HG02759 (cell line): ENCODE data around the gene TCP10L.
"Not testable (repeated sequence)": the region's sequence is repeated elsewhere in the genome, so short reads cannot be mapped to it uniquely, and the experiment has no call there.

ENCODE experiments used
- ATAC-seq: cut with Tn5 transposase; IDR thresholded peaks from one replicate; pipeline ENCODE4 v1.9.1; 2021; ENCODE audit warnings: mild to moderate bottlenecking, moderate library complexity; ENCODE audit not compliant: unreplicated experiment

Gene TCP10L

DNA sequence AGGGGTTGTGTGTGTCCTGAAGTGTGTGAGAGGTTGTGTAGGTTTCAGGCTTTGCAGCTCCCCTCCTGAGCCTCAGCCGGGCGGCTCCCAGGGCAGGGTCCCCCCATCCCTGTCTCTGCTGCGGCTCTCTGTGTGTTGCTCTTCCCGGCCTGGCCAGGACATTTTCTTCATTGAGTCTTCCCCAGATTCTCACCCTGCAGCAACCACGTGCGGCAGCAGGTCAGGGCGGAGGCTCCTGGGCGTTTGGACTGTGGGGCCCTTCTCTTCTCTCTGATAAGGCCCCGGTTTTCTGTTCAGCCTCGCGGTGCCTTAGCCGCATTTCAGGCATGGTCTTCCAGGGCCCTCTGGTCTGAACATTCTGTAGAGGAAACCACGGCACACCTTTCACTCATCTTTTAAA is 1.8 kb upstream of the TCP10L start:
- ATAC-seq, result no peak

DNA sequence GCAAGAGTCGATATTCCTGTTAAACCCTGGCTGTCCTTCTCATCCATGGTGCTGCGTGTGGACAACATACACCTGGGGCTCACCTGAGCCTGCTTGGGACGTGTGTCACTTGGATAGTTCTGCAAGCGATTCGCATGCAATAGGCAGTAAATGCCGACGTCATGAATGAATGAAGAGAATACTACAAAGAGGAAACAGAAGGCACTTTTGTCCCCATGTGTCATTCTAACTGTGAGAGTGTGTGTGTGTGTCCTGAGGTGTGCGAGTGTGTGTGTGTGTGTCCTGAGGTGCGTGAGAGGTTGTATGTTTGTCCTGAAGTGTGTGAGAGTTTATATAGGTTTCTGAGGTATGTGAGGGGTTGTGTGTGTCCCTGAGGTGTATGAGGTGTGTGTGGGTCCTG is 647 bp upstream of the TCP10L start:
- ATAC-seq, result no peak

DNA sequence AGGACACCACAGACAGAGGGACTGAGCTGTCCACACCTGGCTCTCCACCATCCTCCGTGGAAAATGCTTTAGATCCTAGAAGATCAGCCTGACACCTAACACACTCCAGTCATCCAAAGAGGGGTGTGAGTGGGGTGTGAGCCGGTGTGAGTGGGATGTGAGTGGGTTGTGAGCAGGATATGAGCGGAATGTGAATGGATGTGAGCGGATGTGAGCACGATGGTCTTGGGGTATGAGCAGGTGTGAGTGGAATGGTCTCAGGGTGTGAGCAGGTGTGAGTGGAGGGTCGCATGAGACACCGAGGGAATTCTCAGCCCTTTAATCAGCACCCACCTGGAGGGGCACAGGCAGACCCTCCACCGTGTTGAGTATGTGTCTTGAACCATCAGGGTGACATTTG is 851 bp downstream of the TCP10L start:
- no peak for ATAC-seq

DNA sequence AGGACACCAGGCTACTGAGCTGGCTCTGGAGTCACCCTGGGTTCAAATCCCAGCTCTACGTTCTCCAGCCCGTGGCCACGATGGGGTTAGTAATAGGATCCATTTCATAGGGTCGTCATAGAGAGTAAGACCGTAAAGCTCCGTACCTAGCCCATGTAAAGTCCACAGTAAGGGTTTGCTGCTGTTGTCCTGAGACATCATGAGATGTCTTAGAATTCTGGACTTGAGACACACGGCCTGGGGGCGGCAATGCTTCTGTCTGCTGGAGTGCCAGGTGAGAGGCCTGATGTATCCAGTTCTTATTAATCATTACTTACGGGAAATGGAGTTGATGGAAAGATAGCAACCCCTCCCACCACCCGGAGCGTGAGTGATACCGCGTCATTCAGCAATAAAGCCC is 3.6 kb downstream of the TCP10L start:
- ATAC-seq, result no peak

DNA sequence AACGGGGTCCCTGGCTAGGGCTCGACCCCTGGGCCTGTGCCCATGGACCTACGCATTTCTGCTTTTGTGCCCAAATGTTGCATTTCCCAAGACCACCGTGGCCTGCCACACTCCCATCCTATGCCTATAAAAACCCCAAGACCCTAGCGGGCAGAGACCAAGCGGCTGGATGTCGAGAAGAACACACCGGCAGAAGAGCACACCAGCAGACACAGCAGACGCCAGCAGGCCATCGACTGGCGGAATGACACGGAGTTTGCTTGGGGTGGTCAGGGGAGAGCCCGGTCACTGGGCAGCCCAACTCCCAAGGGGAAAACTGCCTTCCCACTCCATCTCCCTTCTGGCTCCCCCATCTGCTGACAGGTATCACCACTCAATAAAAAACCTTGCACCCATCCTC is 4.4 kb downstream of the TCP10L start:
- no peak for ATAC-seq

DNA sequence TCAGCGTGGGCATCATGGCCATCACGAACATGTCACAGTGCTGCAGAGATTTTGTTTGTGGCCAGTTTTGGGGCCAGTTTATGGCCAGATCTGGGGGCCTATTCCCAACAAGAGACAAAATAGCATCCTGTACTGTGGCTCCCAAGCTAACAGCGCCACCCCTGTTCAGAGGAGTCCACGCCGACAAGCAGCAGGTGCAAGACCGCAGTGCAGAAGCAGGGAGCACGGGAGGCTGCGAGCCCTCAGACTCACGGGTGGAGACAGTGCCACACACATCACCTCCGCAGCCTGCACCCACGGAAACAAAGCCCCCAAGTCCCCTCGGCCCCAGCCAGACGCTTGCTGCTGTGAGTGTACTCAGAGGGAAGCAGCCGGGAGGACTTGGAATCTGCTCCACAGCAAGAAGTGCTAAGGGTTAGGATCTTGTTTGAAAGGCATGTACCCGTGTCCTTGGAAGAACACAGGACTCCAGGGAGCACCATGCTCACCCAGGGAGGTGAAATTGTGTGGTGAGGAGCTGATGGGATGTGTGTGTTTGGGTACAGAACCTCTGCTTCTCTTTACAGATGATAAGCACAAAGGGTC is 7.1 kb downstream of the TCP10L start:
- no peak for ATAC-seq

DNA sequence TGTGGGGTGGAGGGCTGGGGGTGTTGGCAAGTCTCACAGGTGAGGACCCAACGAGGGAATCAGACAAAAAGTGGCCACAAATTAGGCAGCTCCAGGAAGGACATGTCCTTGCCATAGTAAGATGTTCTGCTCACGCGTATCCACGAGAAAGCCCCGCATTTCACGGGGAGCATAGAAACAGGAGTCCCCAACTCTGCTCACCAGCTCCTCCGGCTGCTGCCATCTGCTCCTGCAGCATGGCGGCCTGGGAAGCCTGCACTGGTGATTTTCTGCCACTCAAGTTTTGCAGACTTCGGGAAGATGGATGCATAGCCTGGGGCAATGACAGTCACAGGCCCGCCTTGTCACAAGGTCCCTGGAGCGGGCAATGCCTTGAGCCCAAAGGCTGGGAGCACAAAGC is 9.3 kb downstream of the TCP10L start:
- ATAC-seq, result no peak

DNA sequence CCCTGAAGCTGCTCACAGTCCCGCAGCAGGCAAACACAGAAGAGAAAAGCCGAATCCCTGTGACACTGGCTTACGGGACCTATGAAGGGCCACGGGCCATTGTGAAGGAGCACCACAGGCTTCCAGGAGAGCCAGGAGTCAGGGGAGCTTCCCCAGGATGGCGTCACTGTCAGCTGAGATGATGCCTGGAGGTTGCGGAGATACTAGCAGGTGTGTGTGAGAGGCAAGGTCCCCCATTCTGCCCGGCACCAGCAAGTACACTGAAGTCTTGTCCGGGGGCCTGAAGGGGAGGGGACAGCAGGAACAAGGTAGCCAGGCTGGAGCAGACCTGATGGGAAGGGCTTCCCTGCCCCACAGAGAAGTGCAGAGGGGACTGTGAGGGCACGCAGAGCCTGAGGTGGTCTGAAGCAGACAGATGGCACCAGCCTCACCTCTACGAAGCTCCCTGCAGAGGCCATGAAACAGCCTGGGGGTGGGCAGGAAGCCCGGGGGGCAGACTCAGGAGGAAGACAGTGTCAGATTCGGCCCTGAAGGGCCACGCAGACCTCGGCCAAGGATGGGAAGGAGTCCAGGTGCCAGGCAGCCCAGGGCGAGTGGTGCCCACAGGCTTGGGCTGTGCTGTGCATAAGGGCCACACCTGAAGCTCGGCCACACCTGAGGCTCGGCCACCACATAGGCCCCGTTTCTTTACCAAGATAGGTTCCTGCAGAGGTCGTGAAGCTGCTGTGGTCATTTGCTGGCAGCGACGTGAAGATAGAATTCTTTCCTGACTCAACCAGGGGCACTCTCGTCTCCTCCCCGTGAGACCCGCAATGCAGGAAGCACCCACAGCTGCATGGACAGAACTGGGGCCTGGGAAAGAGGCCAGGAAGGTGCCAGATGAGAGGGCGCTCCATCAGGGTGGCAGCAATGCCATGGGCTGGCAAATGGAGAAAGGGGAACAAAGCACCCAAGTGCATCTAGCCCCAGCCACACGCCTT is 10.1 kb downstream of the TCP10L start:
- ATAC-seq, result no peak

DNA sequence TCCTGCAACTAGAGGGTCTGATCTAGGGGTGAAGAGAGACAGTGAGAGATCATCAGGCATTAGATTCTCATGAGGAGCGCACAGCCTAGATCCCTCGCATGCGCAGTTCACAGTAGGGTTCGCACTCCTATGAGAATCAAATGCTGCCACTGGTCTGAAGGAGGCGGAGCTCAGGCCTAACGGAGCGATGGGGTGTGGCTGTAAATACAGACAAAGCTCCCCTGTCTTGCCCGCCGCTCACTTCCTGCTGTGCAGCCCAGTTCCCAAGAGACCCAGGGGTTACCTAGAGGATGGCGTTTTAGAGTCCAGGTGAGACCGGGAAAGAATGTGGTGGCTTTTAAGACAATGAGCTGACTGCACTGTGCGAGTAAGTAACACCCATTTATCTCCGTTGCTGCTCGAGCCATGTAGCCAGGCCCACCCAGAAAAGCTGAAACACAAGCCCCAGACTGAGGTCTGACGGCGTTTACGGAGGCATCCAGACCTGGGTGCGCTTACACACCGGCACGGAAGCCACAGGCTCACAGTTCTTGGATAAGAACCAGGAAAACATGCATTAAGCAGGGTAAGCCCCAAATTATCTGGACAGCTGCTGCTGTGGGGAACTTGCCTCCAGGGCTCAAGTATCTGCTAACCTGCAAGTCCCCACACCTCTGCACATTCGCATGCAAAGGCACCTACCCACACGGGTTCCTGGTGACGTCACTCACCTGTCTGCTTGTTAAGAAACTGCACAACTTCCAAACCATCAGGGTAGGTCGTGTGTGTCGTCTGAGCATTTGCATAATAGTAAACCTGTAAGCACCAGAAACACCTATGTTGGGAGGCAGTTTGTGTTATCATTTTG is 12.5 kb downstream of the TCP10L start:
- ATAC-seq, result no peak

DNA sequence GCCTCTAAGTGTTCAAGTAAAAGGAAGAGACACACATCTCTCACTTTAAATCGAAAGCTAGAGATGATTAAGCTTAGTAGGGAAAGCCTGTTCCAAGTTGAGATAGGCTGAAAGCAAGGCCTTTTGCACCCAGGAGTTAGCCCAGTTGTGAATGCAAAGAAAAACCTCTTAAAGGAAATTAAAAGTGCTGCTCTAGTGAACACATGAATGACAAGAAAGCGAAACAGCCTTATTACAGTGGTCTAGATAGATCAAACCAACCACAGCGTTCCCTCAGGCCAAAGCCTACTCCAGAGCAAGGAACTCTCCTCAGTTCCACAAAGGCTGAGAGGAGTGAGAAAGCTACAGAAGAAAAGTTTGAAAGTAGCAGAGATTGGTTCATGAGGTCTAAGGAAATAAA is 14.9 kb downstream of the TCP10L start:
- ATAC-seq, result no peak

DNA sequence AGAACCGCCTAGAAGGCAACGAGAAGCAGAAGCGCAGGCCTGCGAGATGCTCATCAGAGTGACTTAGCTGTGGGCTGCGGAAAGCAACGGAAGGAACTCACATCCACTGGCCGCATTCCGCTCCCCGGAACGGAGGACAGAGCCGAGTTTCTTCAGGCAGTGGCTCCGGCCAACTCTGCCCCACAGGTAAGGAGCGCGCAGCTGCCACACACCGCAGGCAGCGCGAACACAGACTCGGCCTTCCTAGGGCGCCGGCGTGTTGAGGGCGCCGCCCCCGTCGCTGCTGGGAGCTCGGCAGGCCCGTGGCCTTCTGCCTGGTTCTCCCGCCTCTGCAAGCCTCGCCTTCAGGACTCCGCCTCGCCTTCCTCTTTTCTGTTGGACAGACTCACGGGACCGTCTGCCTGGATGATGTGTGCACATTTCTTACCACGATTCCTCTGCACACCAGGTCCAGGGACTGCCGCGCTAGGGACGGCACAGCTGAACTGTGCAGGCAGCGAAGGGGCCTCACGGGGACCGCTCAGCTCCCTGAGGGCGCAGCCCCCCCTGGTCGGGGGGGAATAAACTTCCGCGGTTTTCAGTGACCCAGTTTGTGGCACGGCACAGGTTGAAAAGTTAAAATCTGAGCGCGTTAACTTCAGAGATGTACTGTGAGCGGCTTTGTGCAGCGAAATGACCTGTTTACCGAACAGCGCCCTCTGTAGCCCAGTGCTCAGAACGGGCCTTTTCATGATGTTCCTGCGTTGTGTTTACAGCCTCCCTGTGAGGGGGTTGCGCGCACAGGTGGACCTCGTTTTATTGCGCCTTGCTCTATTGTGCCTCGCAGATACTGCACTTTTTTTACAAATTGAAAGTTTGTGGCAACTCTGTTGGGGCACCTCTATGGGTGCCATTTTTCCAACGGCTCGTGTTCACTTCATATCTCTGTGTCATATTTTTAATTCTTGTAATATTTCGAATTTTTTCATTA is 15.8 kb downstream of the TCP10L start:
- ATAC-seq, result peak; percentile 87

DNA sequence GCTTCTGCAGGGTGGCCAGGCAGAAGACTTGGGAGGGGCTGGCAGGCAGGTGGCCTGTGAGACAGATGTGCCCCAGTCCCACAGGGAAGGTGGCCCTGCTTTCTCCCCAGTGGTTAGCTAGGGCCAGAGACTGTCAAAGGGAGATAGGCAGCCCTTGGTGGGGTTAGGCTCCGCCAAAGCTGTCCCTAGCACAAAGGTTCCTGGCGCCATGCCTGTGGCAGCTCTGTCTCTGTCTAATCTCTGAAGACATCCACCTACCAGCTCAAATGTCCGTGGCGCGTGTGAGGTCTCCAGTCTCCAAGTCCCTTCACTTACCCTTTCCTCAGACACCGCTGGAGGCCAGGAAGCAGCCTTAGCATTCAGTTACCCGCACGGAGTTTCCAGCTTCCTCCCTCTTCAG is 17.7 kb downstream of the TCP10L start:
- ATAC-seq, result no peak

DNA sequence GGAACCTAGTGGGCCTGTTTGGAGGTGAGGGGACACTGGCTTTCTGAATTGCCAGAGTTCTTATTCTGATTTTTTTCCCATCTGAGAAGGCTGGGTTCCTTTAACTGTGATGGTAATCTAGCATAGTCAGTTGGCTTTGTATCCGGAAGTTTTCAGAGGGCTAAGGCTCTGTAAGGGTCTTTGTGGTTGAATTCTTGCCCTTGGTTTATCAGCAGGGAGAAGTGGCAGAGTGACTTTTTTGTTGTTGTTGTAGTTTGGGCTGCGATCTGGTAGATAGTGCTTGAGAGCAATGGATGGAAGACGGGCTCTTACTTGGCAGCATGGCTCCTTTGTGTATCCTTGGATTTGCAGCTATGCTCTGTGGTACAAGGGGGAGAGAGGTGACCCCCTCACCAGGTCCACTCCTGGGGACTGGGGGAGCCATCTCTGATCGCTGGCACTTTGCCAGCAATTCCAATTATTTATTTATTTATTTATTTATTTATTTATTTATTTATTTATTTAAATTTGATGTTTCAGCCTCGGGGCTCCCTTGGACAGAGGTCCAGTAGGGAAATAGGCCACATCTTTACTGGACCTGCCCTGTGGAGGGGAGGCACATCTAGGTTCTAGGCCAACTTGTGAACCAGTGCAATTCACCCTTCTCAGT is 18.5 kb downstream of the TCP10L start:
- no peak for ATAC-seq

DNA sequence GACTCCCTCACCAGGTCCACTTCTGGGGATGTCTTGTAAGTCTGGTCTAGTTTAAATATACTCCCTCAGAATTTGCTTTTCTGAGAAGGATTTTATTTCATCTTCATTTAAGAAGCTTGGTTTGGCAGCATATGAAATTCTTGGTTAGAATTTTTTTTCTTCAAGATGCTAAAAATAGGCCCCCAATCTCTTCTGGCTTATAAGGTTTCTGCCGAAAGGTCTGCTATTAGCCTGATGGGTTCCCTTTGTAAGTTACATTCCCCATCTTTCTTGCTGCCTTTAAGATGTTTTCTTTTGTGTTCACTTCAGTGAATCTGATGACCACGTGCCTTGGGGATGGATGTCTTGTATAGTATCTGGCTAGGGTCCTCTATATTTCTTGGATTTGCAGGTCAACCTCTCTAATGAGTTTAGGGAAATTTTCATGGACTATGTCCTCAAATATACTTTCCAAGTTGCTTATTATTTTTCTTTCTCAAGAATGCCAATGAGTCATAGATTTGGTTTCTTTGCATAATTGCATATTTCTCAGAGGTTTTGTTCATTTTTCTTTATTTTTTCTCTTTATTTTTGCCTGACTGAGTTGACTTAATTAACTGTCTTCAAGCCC is 19.4 kb downstream of the TCP10L start:
- ATAC-seq, result no peak

DNA sequence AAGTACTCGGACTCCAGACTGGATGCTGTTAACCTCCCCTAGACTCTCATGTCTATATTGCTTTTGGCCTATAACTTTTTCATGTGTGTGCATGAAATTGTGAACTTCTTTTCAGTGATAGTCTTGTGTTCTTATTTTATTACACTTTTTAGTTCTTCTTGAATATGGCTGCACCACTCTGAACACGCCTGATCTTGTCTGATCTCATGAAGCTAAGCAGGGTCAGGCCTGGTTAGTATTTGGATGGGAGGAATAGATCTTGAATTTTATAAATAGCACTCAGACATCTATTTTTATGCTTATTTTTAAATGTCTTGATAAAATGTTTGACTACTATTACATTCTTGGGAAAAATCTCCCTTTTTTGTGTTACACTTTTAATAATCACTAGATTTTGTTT is 22.4 kb downstream of the TCP10L start:
- ATAC-seq, result no peak

DNA sequence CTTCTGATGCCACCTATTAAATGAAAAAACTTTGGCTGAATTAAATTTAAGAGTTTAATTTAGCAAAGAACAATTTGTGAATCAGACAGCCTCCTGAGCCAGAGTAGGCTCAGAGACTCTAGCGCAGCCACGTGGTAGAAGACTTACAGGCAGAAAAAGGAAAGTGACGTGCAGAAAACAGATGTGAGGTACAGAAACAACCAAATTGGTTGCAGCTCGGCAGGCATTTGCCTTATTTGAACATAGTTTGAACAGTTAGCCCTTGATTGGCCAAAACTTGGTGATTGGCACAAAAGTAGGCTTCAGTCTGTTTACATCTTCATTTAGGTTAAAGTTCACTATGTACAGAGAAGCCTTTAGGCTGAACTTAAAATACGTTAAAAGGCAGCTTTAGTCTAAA is 22.9 kb downstream of the TCP10L start:
- ATAC-seq, result no peak

DNA sequence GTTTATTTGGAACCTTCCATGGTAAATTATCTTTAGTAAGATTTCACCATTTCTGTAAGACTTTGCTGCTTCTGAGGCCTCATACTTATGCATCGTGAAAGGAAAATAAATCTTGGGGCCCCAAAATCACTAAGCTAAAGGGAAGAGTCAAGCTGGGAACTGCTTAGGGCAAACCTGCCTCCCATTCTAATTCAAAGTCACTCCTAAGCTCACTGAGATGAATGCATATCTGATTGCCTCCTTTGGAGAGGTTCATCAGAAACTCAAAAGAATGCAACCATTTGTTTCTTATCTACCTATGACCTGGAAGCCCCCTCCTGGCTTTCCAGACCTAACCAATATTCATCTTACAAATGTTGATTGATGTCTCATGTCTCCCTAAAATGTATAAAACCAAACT is 23.8 kb downstream of the TCP10L start:
- ATAC-seq, result not testable (repeated sequence)

DNA sequence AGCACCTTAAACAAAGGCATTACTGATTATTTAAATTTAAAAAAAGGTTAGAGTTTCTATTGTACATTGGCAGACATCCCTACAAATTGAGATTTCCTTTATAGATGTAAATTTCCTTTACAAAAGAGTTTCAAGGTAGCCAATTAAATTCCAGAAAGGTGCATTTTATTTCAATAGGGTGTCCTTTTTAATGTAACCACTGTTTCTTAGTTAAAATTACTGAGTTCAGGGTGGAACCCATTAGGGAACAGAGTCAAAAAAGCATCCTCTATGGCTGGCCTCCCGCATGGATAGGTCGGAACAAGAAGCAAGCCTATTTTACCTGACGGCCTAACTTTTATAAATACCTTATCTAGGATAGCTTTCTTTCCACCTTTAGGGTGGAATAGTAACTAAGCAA is 24.4 kb downstream of the TCP10L start:
- ATAC-seq, result no peak

DNA sequence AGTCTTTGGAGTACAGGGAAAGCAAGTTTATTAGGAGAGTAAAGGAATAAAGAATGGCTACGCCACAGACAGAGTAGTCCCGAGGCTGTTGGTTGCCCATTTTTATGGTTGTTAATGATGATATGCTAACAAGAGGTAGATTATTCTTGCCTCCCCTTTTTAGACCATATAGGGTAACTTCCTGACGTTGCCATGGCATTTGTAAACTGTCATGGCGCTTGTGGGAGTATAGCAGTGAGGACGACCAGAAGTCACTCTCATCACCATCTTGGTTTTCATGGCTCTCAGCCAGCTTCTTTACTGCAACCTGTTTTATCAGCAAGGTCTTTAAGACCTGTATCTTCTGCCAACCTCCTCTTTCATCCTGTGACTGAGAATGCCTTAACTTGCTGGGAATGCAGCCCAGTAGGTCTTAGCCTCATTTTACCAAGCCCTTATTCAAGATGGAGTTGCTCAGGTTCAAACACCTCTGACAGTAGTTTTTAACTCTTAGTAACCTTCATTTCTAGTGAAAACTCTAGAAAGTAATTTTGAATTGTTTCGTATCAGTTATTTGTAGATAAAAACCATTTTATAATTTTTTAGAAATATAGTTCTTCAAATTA is 26.2 kb downstream of the TCP10L start:
- no peak for ATAC-seq
